Activated naive CD8-positive, alpha-beta T cell treated with anti-CD3 and anti-CD28 coated beads for 36 hours (primary cell): Measurements from ENCODE around the gene KCNH1. TPM values are rescaled to one million over a fixed set of nuclear protein-coding genes. Genes with fewer than 3 reads are reported as not detected.

Source experiments
- DNase-seq: peaks from one replicate; pipeline ENCODE4 v3.0.0; 2021
- H3K27ac Mint-ChIP-seq: one replicate; pipeline ENCODE4 v1.8.0; 2022; ENCODE audit warnings: mild to moderate bottlenecking, moderate library complexity, mixed read lengths
- H3K27me3 Mint-ChIP-seq: one replicate; pipeline ENCODE4 v1.8.0; 2022; ENCODE audit warnings: mild to moderate bottlenecking, mixed read lengths
- H3K36me3 Mint-ChIP-seq: one replicate; pipeline ENCODE4 v1.8.0; 2021; ENCODE audit warnings: mild to moderate bottlenecking, mixed read lengths
- H3K4me1 Mint-ChIP-seq: one replicate; pipeline ENCODE4 v1.8.0; 2021; ENCODE audit warnings: mixed read lengths
- H3K4me3 Mint-ChIP-seq: one replicate; pipeline ENCODE4 v1.8.0; 2022; ENCODE audit warnings: mild to moderate bottlenecking, moderate library complexity, mixed read lengths
- H3K9me3 Mint-ChIP-seq: one replicate; pipeline ENCODE4 v1.8.0; 2022; ENCODE audit warnings: mixed read lengths
- total RNA-seq, 2 experiments: library from RNA; stranded (reverse); gene quantifications; one replicate each; pipeline ENCODE4 v1.2.3, GENCODE V29; 2021

Gene KCNH1
- total RNA-seq, 2 experiments from 2014 or later = not detected

DNA sequence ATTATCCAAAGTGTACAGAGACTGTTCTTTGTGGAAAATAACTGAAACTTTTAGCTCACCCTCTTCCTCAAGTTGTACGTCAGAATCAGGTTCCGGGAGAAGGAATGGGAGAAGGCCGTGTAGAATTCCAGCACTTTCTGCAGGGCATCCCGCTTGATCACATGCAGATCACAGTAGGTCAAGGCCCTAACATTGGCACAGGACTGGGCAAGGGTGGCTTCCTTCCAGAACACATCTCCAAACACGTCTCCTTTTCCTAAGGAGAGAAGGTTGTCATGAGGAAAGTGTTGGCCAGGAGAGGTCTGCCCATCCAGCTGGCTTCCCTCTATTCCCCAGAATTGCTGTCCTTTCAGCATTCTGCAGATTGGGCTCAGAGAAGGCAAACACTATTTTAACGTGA is 358.7 kb downstream of the KCNH1 start:
- H3K27me3 Mint-ChIP-seq = peaks cover 5% of the 10 kb centered on the region
- no peaks in the 10 kb centered on the region for H3K9me3 Mint-ChIP-seq
- no peaks in the 10 kb centered on the region for H3K36me3 Mint-ChIP-seq

GRCh38 chr1:210773450-210773849 is 360.5 kb downstream of the KCNH1 start:
- H3K4me3 Mint-ChIP-seq = no peak overlapping the region

More for the DNA sequence above, 358.7 kb downstream of the KCNH1 start:
- no peak for DNase-seq
- H3K4me1 Mint-ChIP-seq = no peaks in the 10 kb centered on the region
- H3K4me3 Mint-ChIP-seq = no peak overlapping the region
- H3K27ac Mint-ChIP-seq = no peak overlapping the region

GRCh38 chr1:210771131-210771530 is 362.8 kb downstream of the KCNH1 start:
- Mint-ChIP-seq H3K4me3 (no peak overlapping the region), H3K9me3 (no peaks in the 10 kb centered on the region), H3K27ac (no peak overlapping the region), H3K27me3 (peaks cover 10% of the 10 kb centered on the region), H3K36me3 (no peaks in the 10 kb centered on the region), H3K4me1 (no peaks in the 10 kb centered on the region)
- DNase-seq = no peak

More at GRCh38 chr1:210773450-210773849, 360.5 kb downstream of the KCNH1 start:
- H3K27me3 Mint-ChIP-seq = peaks cover 15% of the 10 kb centered on the region
- H3K9me3 Mint-ChIP-seq = no peaks in the 10 kb centered on the region
- H3K36me3 Mint-ChIP-seq = no peaks in the 10 kb centered on the region
- no peaks in the 10 kb centered on the region for H3K4me1 Mint-ChIP-seq
- H3K27ac Mint-ChIP-seq = no peak overlapping the region
- no peak for DNase-seq

DNA sequence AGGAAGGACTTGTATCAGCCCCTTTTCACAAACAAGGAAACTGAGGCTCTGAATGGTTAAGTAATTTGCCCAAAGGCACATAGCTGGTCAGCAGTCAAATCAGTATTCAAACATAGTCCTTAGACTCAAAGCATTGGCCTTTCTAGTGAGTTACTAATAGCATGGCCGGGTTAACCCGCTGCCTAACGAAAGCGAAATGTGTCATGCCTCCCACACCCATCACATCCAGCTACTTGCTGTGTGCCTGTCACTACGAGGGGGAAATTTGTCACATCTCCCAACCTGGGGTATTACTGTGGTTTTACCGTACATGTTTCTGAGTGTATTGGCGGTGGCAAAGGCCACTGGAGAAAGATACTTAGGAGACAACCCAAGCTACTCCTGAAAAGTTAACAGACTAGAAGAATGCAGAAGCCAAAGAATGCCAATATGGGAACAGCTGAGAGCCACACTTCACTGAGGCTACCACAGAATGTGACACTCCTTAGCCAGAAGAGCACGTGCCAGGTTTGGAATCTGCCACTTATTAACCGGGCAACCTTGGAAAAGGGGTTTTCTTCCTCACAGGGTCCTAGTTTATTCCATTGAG is 363.5 kb downstream of the KCNH1 start:
- no peaks in the 10 kb centered on the region for H3K9me3 Mint-ChIP-seq
- no peak overlapping the region for H3K27ac Mint-ChIP-seq
- no peaks in the 10 kb centered on the region for H3K36me3 Mint-ChIP-seq
- no peaks in the 10 kb centered on the region for H3K4me1 Mint-ChIP-seq
- DNase-seq = no peak
- H3K4me3 Mint-ChIP-seq = no peak overlapping the region
- H3K27me3 Mint-ChIP-seq = peaks cover 10% of the 10 kb centered on the region

- no peaks in the 10 kb centered on the region for H3K4me1 Mint-ChIP-seq
- no peak overlapping the region for H3K27ac Mint-ChIP-seq
- no peaks in the 10 kb centered on the region for H3K9me3 Mint-ChIP-seq
- no peaks in the 10 kb centered on the region for H3K36me3 Mint-ChIP-seq
- DNase-seq = no peak
- peaks cover 10% of the 10 kb centered on the region for H3K27me3 Mint-ChIP-seq
- H3K4me3 Mint-ChIP-seq = no peak overlapping the region
These were observed 364.5 kb downstream of the KCNH1 start for GRCh38 chr1:210769473-210769872.

GRCh38 chr1:210764536-210764935 is 369.4 kb downstream of the KCNH1 start:
- Mint-ChIP-seq H3K4me3 (no peak overlapping the region), H3K9me3 (peaks cover 2% of the 10 kb centered on the region), H3K4me1 (no peaks in the 10 kb centered on the region), H3K27ac (no peak overlapping the region), H3K36me3 (no peaks in the 10 kb centered on the region), H3K27me3 (peaks cover 4% of the 10 kb centered on the region)
- DNase-seq = no peak

DNA sequence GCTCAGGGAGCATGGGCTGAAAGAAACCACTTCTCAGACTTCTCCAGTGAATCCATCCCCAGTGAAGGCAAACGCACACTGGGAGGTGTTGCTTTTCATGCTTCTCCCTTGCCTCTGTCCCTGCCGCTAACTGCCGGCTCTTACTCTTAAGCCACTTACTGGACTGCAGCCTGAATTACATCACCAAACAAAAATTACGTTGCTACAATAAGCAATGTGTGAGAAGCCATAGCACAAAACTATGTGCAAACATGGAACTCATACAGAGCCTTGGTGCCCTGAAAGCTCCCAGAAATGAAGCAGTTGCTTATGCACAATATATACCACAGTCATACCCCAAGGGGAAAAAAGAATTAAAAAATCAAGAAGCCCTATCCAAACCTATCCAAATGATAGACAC is 375.2 kb downstream of the KCNH1 start:
- Mint-ChIP-seq H3K4me1 (no peaks in the 10 kb centered on the region), H3K36me3 (no peaks in the 10 kb centered on the region), H3K9me3 (peaks cover 2% of the 10 kb centered on the region), H3K27me3 (peaks cover 4% of the 10 kb centered on the region), H3K27ac (no peak overlapping the region), H3K4me3 (no peak overlapping the region)
- DNase-seq = no peak

GRCh38 chr1:210758261-210758660 is 375.7 kb downstream of the KCNH1 start:
- peaks cover 4% of the 10 kb centered on the region for H3K27me3 Mint-ChIP-seq
- H3K9me3 Mint-ChIP-seq = peaks cover 2% of the 10 kb centered on the region
- no peaks in the 10 kb centered on the region for H3K36me3 Mint-ChIP-seq
- H3K4me1 Mint-ChIP-seq = no peaks in the 10 kb centered on the region
- no peak overlapping the region for H3K27ac Mint-ChIP-seq
- H3K4me3 Mint-ChIP-seq = no peak overlapping the region
- DNase-seq = no peak

- H3K4me3 Mint-ChIP-seq = no peak overlapping the region
- no peaks in the 10 kb centered on the region for H3K36me3 Mint-ChIP-seq
- no peak overlapping the region for H3K27ac Mint-ChIP-seq
These were observed 376.3 kb downstream of the KCNH1 start for GRCh38 chr1:210757677-210758076.

DNA sequence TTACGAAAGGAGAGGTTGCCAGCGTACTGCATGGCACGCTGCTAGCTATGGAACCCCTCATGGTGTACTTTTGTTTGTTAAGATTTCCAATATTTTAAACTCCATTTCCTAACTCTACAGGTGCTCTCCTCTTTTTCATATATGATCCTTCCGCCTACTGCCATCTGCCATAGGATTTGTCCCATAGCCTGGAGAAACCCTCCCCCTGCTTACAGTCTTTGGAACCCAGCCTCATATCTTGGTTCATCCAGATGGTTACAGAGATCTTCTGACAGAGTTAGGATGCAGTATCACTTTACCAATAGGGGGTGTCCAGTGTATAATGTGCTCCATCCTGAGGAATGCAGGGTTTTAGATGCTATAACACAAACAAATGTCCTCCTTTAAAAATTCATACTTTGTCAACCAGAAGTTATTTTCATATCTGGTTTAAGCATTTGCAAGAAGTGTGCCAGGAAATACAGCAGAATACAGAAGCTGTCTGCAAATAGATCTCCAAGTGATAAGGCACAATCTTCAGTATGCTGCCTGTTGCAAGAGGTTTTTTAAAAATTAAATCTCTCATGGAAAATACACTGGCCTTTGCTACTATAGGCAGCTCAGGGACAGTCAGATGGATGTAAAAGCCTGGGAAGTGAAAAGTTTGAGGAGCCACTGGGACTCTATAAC is 377.8 kb downstream of the KCNH1 start:
- H3K27ac Mint-ChIP-seq = no peak overlapping the region
- H3K27me3 Mint-ChIP-seq = peaks cover 4% of the 10 kb centered on the region
- no peaks in the 10 kb centered on the region for H3K36me3 Mint-ChIP-seq
- no peak overlapping the region for H3K4me3 Mint-ChIP-seq
- DNase-seq = no peak
- no peaks in the 10 kb centered on the region for H3K9me3 Mint-ChIP-seq
- H3K4me1 Mint-ChIP-seq = no peaks in the 10 kb centered on the region

More at GRCh38 chr1:210757677-210758076, 376.3 kb downstream of the KCNH1 start:
- no peak for DNase-seq
- peaks cover 4% of the 10 kb centered on the region for H3K27me3 Mint-ChIP-seq
- H3K9me3 Mint-ChIP-seq = no peaks in the 10 kb centered on the region
- H3K4me1 Mint-ChIP-seq = no peaks in the 10 kb centered on the region

DNA sequence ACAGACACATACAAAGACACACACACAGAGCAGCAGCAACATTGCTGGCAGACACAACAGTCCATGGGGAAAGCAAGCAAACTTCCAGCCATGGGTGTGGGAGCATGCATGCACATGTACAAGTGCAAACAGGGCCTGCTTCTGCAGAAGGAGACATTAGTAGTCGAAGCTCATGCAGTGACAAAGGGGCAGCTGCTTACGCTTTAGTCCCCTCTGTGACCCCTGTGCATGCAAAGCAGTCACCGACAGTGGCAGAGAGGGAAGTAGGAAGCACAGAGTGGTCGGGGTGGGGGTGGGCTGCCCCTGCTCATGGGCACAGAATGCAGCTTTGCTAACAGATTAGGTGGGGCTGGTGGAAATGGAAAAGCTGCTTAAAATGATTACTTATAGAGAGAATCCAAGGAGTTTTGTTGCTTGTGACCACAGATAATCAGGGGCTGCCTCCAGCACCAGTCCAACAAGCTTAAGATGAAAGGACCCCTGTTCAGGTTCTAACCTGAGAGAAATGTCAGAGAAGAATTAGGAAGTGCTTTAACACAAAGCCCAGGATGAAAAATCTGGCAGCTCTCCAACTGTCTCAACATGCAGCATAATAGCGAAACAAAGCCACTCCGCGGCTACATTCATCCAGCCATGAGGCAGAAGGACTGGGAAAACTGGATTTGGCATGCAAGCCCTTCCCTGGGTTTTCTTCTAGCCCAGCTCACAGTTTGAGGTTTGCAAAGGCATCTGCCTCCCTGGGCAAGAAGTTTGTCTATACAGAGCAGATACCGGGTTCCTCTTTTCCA is 378.9 kb downstream of the KCNH1 start:
- Mint-ChIP-seq H3K9me3 (no peaks in the 10 kb centered on the region), H3K27me3 (peaks cover 8% of the 10 kb centered on the region), H3K27ac (no peak overlapping the region), H3K36me3 (no peaks in the 10 kb centered on the region), H3K4me1 (no peaks in the 10 kb centered on the region), H3K4me3 (no peak overlapping the region)
- no peak for DNase-seq

- H3K4me3 Mint-ChIP-seq = no peak overlapping the region
- no peak overlapping the region for H3K27ac Mint-ChIP-seq
- H3K27me3 Mint-ChIP-seq = peaks cover 9% of the 10 kb centered on the region
- H3K4me1 Mint-ChIP-seq = no peaks in the 10 kb centered on the region
- DNase-seq = no peak
- no peaks in the 10 kb centered on the region for H3K36me3 Mint-ChIP-seq
- H3K9me3 Mint-ChIP-seq = no peaks in the 10 kb centered on the region
These were observed 382.0 kb downstream of the KCNH1 start for GRCh38 chr1:210751911-210752310.

DNA sequence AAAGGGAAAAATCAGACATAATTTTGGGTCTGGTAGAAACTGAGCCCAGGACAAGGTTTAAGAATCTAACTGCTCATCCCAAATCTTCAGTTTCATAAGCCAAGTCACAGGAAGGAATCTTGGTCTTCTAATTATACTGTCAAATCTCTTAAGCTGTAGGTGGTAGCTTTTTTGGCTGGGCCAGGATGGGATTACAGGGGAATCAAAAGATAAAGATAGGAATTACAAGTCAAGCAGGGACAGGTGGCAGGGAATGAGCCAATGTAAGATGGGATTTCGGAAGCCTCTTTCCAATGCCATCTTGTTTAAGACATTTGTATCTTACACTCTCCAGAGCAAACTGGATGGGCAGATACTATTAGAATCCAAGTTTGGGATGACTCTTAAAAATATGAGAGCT is 383.5 kb downstream of the KCNH1 start:
- Mint-ChIP-seq H3K27me3 (peaks cover 9% of the 10 kb centered on the region), H3K27ac (no peak overlapping the region), H3K9me3 (no peaks in the 10 kb centered on the region), H3K4me1 (no peaks in the 10 kb centered on the region), H3K4me3 (no peak overlapping the region), H3K36me3 (no peaks in the 10 kb centered on the region)
- no peak for DNase-seq

GRCh38 chr1:210748796-210749195 is 385.2 kb downstream of the KCNH1 start:
- Mint-ChIP-seq H3K27ac (no peak overlapping the region), H3K27me3 (peaks cover 9% of the 10 kb centered on the region), H3K4me3 (no peak overlapping the region), H3K9me3 (no peaks in the 10 kb centered on the region), H3K4me1 (no peaks in the 10 kb centered on the region), H3K36me3 (no peaks in the 10 kb centered on the region)
- DNase-seq = no peak

GRCh38 chr1:210747890-210748289 is 386.1 kb downstream of the KCNH1 start:
- DNase-seq = no peak
- no peak overlapping the region for H3K4me3 Mint-ChIP-seq
- peaks cover 9% of the 10 kb centered on the region for H3K27me3 Mint-ChIP-seq
- no peaks in the 10 kb centered on the region for H3K9me3 Mint-ChIP-seq
- H3K36me3 Mint-ChIP-seq = no peaks in the 10 kb centered on the region
- no peaks in the 10 kb centered on the region for H3K4me1 Mint-ChIP-seq
- H3K27ac Mint-ChIP-seq = no peak overlapping the region
